Measurements from ENCODE around the gene IMMP2L. TPM values are rescaled to one million over a fixed set of nuclear protein-coding genes. Genes with fewer than 3 reads are reported as not detected.

The IMMP2L gene
- total RNA-seq, 2 donors from 2014 or later: 7.3 to 7.7 TPM

GRCh38 chr7:110626414-110626813 lies 935.9 kb downstream of the IMMP2L start:
- Histone ChIP-seq H3K9me3 (no peaks in the 10 kb centered on the region), H3K27ac (no peak overlapping the region), H3K36me3 (no peaks in the 10 kb centered on the region), H3K4me3 (no peak overlapping the region), H3K4me1 (no peaks in the 10 kb centered on the region), H3K27me3 (no peaks in the 10 kb centered on the region)
- no peak for TF ChIP-seq CTCF (IDR thresholded peaks at IDR 0.05)
- DNase-seq (ENCODE audit: low spot score): no peak

GRCh38 chr7:110625294-110625693 lies 937.0 kb downstream of the IMMP2L start:
- Histone ChIP-seq H3K27me3 (no peaks in the 10 kb centered on the region), H3K9me3 (no peaks in the 10 kb centered on the region), H3K27ac (no peak overlapping the region), H3K4me3 (no peak overlapping the region), H3K4me1 (no peaks in the 10 kb centered on the region), H3K36me3 (no peaks in the 10 kb centered on the region)
- no peak for DNase-seq (ENCODE audit: low spot score)
- TF ChIP-seq CTCF (IDR thresholded peaks at IDR 0.05): no peak

- TF ChIP-seq CTCF (IDR thresholded peaks at IDR 0.05): no peak
- Histone ChIP-seq H3K36me3 (no peaks in the 10 kb centered on the region), H3K4me1 (no peaks in the 10 kb centered on the region), H3K4me3 (no peak overlapping the region), H3K9me3 (no peaks in the 10 kb centered on the region), H3K27ac (no peak overlapping the region), H3K27me3 (no peaks in the 10 kb centered on the region)
- no peak for DNase-seq (ENCODE audit: low spot score)
Observed at GRCh38 chr7:110623436-110623835, 938.9 kb downstream of the IMMP2L start.

- no peaks in the 10 kb centered on the region for H3K4me1 ChIP-seq
- no peaks in the 10 kb centered on the region for H3K36me3 ChIP-seq
- H3K9me3 ChIP-seq: no peaks in the 10 kb centered on the region
- no peaks in the 10 kb centered on the region for H3K27me3 ChIP-seq
- DNase-seq (ENCODE audit: low spot score): no peak
- TF ChIP-seq CTCF (IDR thresholded peaks at IDR 0.05): no peak
- no peak overlapping the region for H3K27ac ChIP-seq
- H3K4me3 ChIP-seq: no peak overlapping the region
Observed at GRCh38 chr7:110621289-110621688, 941.0 kb downstream of the IMMP2L start.

GRCh38 chr7:110620110-110620735 lies 942.1 kb downstream of the IMMP2L start:
- Histone ChIP-seq H3K4me1 (no peaks in the 10 kb centered on the region), H3K9me3 (no peaks in the 10 kb centered on the region), H3K4me3 (no peak overlapping the region), H3K27ac (no peak overlapping the region), H3K27me3 (no peaks in the 10 kb centered on the region), H3K36me3 (no peaks in the 10 kb centered on the region)
- DNase-seq (ENCODE audit: low spot score): no peak
- TF ChIP-seq CTCF (IDR thresholded peaks at IDR 0.05): no peak

Data from right atrium auricular region (tissue), 2 donors.